Activated CD4-positive, alpha-beta T cell treated with anti-CD3 and anti-CD28 coated beads, Interleukin-2, amount 50 U/mL, for 24 hours (primary cell): Measurements from ENCODE around the gene HES5.
A peak's percentile ranks its signal among the peaks of the same experiment; 100 is the strongest.
"Not testable (repeated sequence)": the region's sequence is repeated elsewhere in the genome, so short reads cannot be mapped to it uniquely, and the experiment has no call there.

Experiments used
- DNase-seq, 2 donors: peaks; one replicate each; pipeline ENCODE4 v3.0.0-alpha.2; 2020; ENCODE audit warnings: low read depth in 1 of 2, low spot score in 1 of 2

HES5 gene

GRCh38 chr1:2529784-2530512, at the start of gene HES5:
TSS of gene HES5 (minus strand) at chr1:2530263. CDS start at chr1:2530164, 99 bp downstream.
- DNase-seq = no peak

GRCh38 chr1:2578758-2579118, 48.7 kb upstream of the HES5 start:
- no peak for DNase-seq

- DNase-seq = peak in 1 of 2 donors; percentile 32
Measured at GRCh38 chr1:2577565-2578075, 47.6 kb upstream of the HES5 start.

GRCh38 chr1:2575801-2576663, 46.0 kb upstream of the HES5 start:
- DNase-seq = no peak

- no peak for DNase-seq
Measured at GRCh38 chr1:2574350-2574749, 44.3 kb upstream of the HES5 start.

- no peak for DNase-seq
Measured at GRCh38 chr1:2573250-2573920, 43.3 kb upstream of the HES5 start.

GRCh38 chr1:2571348-2571747, 41.3 kb upstream of the HES5 start:
- no peak for DNase-seq

- DNase-seq = no peak
Measured at GRCh38 chr1:2570332-2570731, 40.3 kb upstream of the HES5 start.

- not testable (repeated sequence) for DNase-seq
Measured at GRCh38 chr1:2569703-2570102, 39.6 kb upstream of the HES5 start.

- DNase-seq = no peak
Measured at GRCh38 chr1:2569060-2569459, 39.0 kb upstream of the HES5 start.

GRCh38 chr1:2568187-2568816, 38.2 kb upstream of the HES5 start:
- DNase-seq = not testable (repeated sequence)

- DNase-seq = no peak
Measured at GRCh38 chr1:2567083-2567679, 37.1 kb upstream of the HES5 start.

- DNase-seq = no peak
Measured at GRCh38 chr1:2566101-2567045, 36.3 kb upstream of the HES5 start.

GRCh38 chr1:2564815-2565374, 34.8 kb upstream of the HES5 start:
- DNase-seq = no peak

GRCh38 chr1:2564006-2564814, 34.1 kb upstream of the HES5 start:
- no peak for DNase-seq

- DNase-seq = no peak
Measured at GRCh38 chr1:2563205-2563604, 33.1 kb upstream of the HES5 start.

- DNase-seq = no peak
Measured at GRCh38 chr1:2561898-2562895, 32.1 kb upstream of the HES5 start.
